Thyroid gland (tissue), 4 donors: ENCODE results near the gene MOGAT2.

Experiments used
- CTCF ChIP-seq, 6 experiments: fragments of 200-600 bp in 3 of 6; fragments of 450-650 bp in 3 of 6; sonication (generic) in 3 of 6; IDR thresholded peaks; one replicate each; pipeline ENCODE4 v1.5.1; 2016 to 2019; ENCODE audit warnings: antibody characterized with exemption in 6 of 6, mild to moderate bottlenecking in 2 of 6, inconsistent platforms in 1 of 6, moderate library complexity in 1 of 6
- POLR2A ChIP-seq, 2 donors: fragments of 450-650 bp; IDR thresholded peaks; one replicate each; pipeline ENCODE4 v1.6.1; 2017; ENCODE audit warnings: antibody characterized with exemption in 2 of 2, mild to moderate bottlenecking in 2 of 2, moderate library complexity in 1 of 2

- TF ChIP-seq CTCF (IDR thresholded peaks at IDR 0.05) (no peak), POLR2A (IDR thresholded peaks at IDR 0.05) (no peak)
These were observed 46.2 kb downstream of the MOGAT2 start for GRCh38 chr11:75763846-75764245.
